SU-DHL-6 (cell line): Measurements from ENCODE around the gene NAV3.

Source experiments
- CTCF ChIP-seq: fragments of 200-600 bp; sonication (generic); IDR thresholded peaks from one replicate; pipeline ENCODE4 v1.5.1; 2017; ENCODE audit warnings: antibody characterized with exemption, mild to moderate bottlenecking, low read length, moderate library complexity; ENCODE audit not compliant: insufficient read depth, poor library complexity, severe bottlenecking
- EZH2phosphoT487 ChIP-seq: fragments of 200-600 bp; sonication (generic), shearing (Covaris generic); conservative IDR thresholded peaks from 2 replicates; pipeline ENCODE4 v1.6.1; 2018; ENCODE audit warnings: mild to moderate bottlenecking, antibody characterized with exemption, low read length, moderate library complexity, mixed read lengths

GRCh38 chr12:77995436-77996167 lies 164.9 kb downstream of the NAV3 start:
- TF ChIP-seq CTCF (no peak), EZH2phosphoT487 (no peak)
